Heart right ventricle (tissue), 16 donors: Measurements from ENCODE around the gene CYP4B1. TPM values are rescaled to one million over a fixed set of nuclear protein-coding genes. Genes with fewer than 3 reads are reported as not detected.
A peak's percentile ranks its signal among the peaks of the same experiment; 100 is the strongest.

ENCODE experiments used
- ATAC-seq, 8 donors: fragments of 200-7000 bp; cut with Tn5 transposase; one replicate each; pipeline ENCODE4 v1.9.1; 2020; ENCODE audit warnings: mild to moderate bottlenecking in 8 of 8, moderate library complexity in 8 of 8, moderate number of reproducible peaks in 1 of 8
- DNase-seq, 2 donors: peaks; one replicate each; pipeline ENCODE4 v3.0.0-alpha.2; 2020
- H3K27ac ChIP-seq, 10 donors: fragments of 200-600 bp; sonication (generic) in 2 of 10; one replicate each; pipeline versions ENCODE4 v1.5.0 to v1.8.0; 2020 to 2022; ENCODE audit warnings: mild to moderate bottlenecking in 3 of 10
- H3K27me3 ChIP-seq, 7 donors: fragments of 200-600 bp; one replicate each; pipeline ENCODE4 v1.8.0; 2021 to 2022; ENCODE audit warnings: mild to moderate bottlenecking in 2 of 7
- H3K36me3 ChIP-seq, 9 donors: fragments of 200-600 bp; sonication (generic) in 1 of 9; one replicate each; pipeline versions ENCODE4 v1.5.0 to v1.8.0; 2020 to 2022; ENCODE audit warnings: mild to moderate bottlenecking in 2 of 9
- H3K4me1 ChIP-seq, 9 donors: fragments of 200-600 bp; sonication (generic) in 1 of 9; one replicate each; pipeline versions ENCODE4 v1.5.0 to v1.8.0; 2020 to 2022; ENCODE audit warnings: mild to moderate bottlenecking in 4 of 9
- H3K4me3 ChIP-seq, 10 donors: fragments of 200-600 bp; sonication (generic) in 2 of 10; one replicate each; pipeline versions ENCODE4 v1.5.0 to v1.8.0; 2020 to 2022; ENCODE audit warnings: mild to moderate bottlenecking in 7 of 10, moderate library complexity in 2 of 10
- H3K9me3 ChIP-seq, 11 donors: fragments of 200-600 bp in 10 of 11; sonication (generic) in 2 of 11; one replicate each; pipeline versions ENCODE4 v1.5.0 to v1.8.0; 2013 to 2022; ENCODE audit warnings: mild to moderate bottlenecking in 2 of 11, control low read depth in 1 of 11, moderate library complexity in 1 of 11
- CTCF ChIP-seq, 9 donors: fragments of 200-600 bp; sonication (generic) in 2 of 9; IDR thresholded peaks; one replicate each; pipeline versions ENCODE4 v1.5.0 to v1.8.0; 2021 to 2022; ENCODE audit warnings: antibody characterized with exemption in 9 of 9, mild to moderate bottlenecking in 5 of 9, moderate library complexity in 1 of 9
- WGBS, 2 donors: extraction: QIAGEN DNeasy Blood & Tissue Kit; methylation state at CpG; one replicate each; pipeline ENCODE4 v1.1.7; 2013; ENCODE audit warnings: inconsistent platforms in 1 of 2; 5-methylcytosine and 5-hydroxymethylcytosine counted together
- intact Hi-C, 10 donors: fragments of 100-400 bp; cut with DNase I; formaldehyde crosslinking; loops; one replicate each; pipeline versions ENCODE4 v1.11.1 to v1.14.2; 2022
- polyA plus RNA-seq, 2 donors: library from polyadenylated mRNA; stranded (reverse); fragments of 200-250 nt; gene quantifications; one replicate each; pipeline ENCODE4 v1.2.3, GENCODE V29; 2013
- total RNA-seq, 10 donors: library from RNA; stranded (reverse); fragmentation: NEBNext Ultra II Directional in 3 of 10; extraction: Animal tissue kit (Norgen Biotek cat#: 25700) in 3 of 10; gene quantifications; one replicate each; pipeline versions ENCODE4 v1.2.1 to v1.2.4, GENCODE V29; 2021 to 2023
- donor health status: Arrhythmogenic right ventricular cardiomyopathy.
- donor health status: ischemic (EF 13 %, LVEDD 7.1; RV severe dilation, severe dysfunction).
- donor health status: healthy with polysubstance abuse.
- donor health status: DM: no; HTN: yes; CAD: no.
- donor health status: DM: no; HTN: no; CAD: no.
- donor health status: ischemic (EF 25% LVEDD 6.9; RV normal size, moderate dysfunction).
- donor health status: ischemic (EF 25% LVEDD 5.7; RV mildly dilated, moderate dysfunction).
- donor health status: healthy.
- donor health status: DM: yes; HTN: yes; CAD: no.
- donor health status: Ischemic cardiomyopathy.
- donor health status: ischemic (EF 35%, LVEDD 5.7; RV mildly dilated, moderate dysfunction).
- donor health status: nonischemic (EF 11% LVEDD 7.7; RV severe dilation, severe dysfunction).
- donor health status: DM: yes; HTN: yes; CAD: no.
- donor health status: PGD.
- donor health status: ischemic (EF 29% LVEDD 5.4; RV normal size, mild dysfunction).
- donor health status: nonischemic (EF 23%, LVEDD 6.1; RV moderate dilation, normal function).

CYP4B1 gene
- total and polyA plus RNA-seq, 12 donors, result 0.77 to 33.2 (median 6.3) TPM

- DNase-seq (peak; percentile 53 to 69), ATAC-seq (peak; percentile 85 to 93 (median 92))
- no peak for TF ChIP-seq CTCF (IDR thresholded peaks at IDR 0.05)
- peak overlapping the region; percentile 48 to 92 (median 81) for H3K27ac ChIP-seq
- H3K9me3 ChIP-seq, result no peaks in the 10 kb centered on the region
- H3K4me1 ChIP-seq, result peaks cover 31 to 57% (median 43%) of the 10 kb centered on the region in 9 donors
- WGBS, 2 donors, result 39 to 50% methylated on average over 13 of the region's 13 CpGs
- peak overlapping the region in 5 of 10 donors; percentile 3 to 18 (median 10) for H3K4me3 ChIP-seq
- H3K27me3 ChIP-seq, result peaks cover 0 to 3% (median 0%) of the 10 kb centered on the region in 7 donors
- intact Hi-C loops, result loop anchor here in 2 of 10 donors (2.0 to 10.0 kb wide), 3 partner anchors 34 to 62 kb away; no protein-coding TSS in a partner anchor
- no peaks in the 10 kb centered on the region for H3K36me3 ChIP-seq
These were observed 7.6 kb downstream of the CYP4B1 start for GRCh38 chr1:46806196-46807020.

GRCh38 chr1:46807046-46807972 is 8.5 kb downstream of the CYP4B1 start:
- DNase-seq (no peak), ATAC-seq (peak in 2 of 8 donors; percentile 6 to 22)
- peaks cover 0 to 3% (median 0%) of the 10 kb centered on the region in 7 donors for H3K27me3 ChIP-seq
- no peak for TF ChIP-seq CTCF (IDR thresholded peaks at IDR 0.05)
- WGBS, 2 donors, result 56 to 68% methylated on average over 7 of the region's 7 CpGs
- H3K27ac ChIP-seq, result peak overlapping the region; percentile 5 to 92 (median 81)
- peaks cover 32 to 66% (median 48%) of the 10 kb centered on the region in 9 donors for H3K4me1 ChIP-seq
- H3K36me3 ChIP-seq, result no peaks in the 10 kb centered on the region
- H3K4me3 ChIP-seq, result peak overlapping the region in 1 of 10 donors; percentile 10
- intact Hi-C loops, result loop anchor here in 2 of 10 donors (2.0 to 10.0 kb wide), 3 partner anchors 35 to 63 kb away; no protein-coding TSS in a partner anchor
- H3K9me3 ChIP-seq, result no peaks in the 10 kb centered on the region

GRCh38 chr1:46809071-46809470 is 10.2 kb downstream of the CYP4B1 start:
- WGBS, 2 donors, result 95 to 98% methylated on average over 1 of the region's 1 CpG
- intact Hi-C loops, result loop anchor here in 2 of 10 donors (5.0 to 10.0 kb wide), 2 partner anchors 62 to 64 kb away; no protein-coding TSS in a partner anchor

More at GRCh38 chr1:46809071-46809470, 10.2 kb downstream of the CYP4B1 start:
- Histone ChIP-seq H3K4me3 (no peak overlapping the region), H3K27ac (peak overlapping the region in 3 of 10 donors; percentile 12 to 78 (median 28)), H3K36me3 (no peaks in the 10 kb centered on the region), H3K4me1 (peaks cover 32 to 68% (median 52%) of the 10 kb centered on the region in 9 donors), H3K27me3 (peaks cover 0 to 3% (median 0%) of the 10 kb centered on the region in 7 donors), H3K9me3 (no peaks in the 10 kb centered on the region)
- DNase-seq (no peak), ATAC-seq (no peak)
- TF ChIP-seq CTCF (IDR thresholded peaks at IDR 0.05), result no peak
